Lung (tissue), 12 donors: ENCODE measurements around the gene CACNA1E. TPM values are rescaled to one million over a fixed set of nuclear protein-coding genes. Genes with fewer than 3 reads are reported as not detected.
"Not testable (repeated sequence)": the region's sequence is repeated elsewhere in the genome, so short reads cannot be mapped to it uniquely, and the experiment has no call there.

ENCODE experiments used
- ATAC-seq: fragments of 200-7000 bp; cut with Tn5 transposase; one replicate; pipeline ENCODE4 v1.9.1; 2020; ENCODE audit warnings: moderate number of reproducible peaks; ENCODE audit not compliant: insufficient read depth, low FRiP score
- DNase-seq, 3 donors: peaks; one replicate each; pipeline ENCODE4 v3.0.0-alpha.2; 2013 to 2017
- H3K27ac ChIP-seq, 2 donors: one replicate each; pipeline ENCODE4 v1.5.1; 2013; ENCODE audit warnings: mild to moderate bottlenecking in 2 of 2, moderate library complexity in 2 of 2, control low read depth in 1 of 2, inconsistent platforms in 1 of 2, low read depth in 1 of 2, low read length in 1 of 2
- H3K27me3 ChIP-seq, 3 donors: one replicate each; pipeline ENCODE4 v1.5.1; 2013; ENCODE audit warnings: low read length in 2 of 3; ENCODE audit not compliant: control insufficient read depth in 3 of 3, insufficient read depth in 3 of 3
- H3K36me3 ChIP-seq, 4 donors: one replicate each; pipeline ENCODE4 v1.5.1; 2013; ENCODE audit warnings: low read length in 4 of 4, mild to moderate bottlenecking in 1 of 4, moderate library complexity in 1 of 4; ENCODE audit not compliant: control insufficient read depth in 4 of 4, insufficient read depth in 4 of 4
- H3K4me1 ChIP-seq, 5 donors: one replicate each; pipeline ENCODE4 v1.5.1; 2013; ENCODE audit warnings: low read length in 5 of 5, mild to moderate bottlenecking in 2 of 5, moderate library complexity in 1 of 5; ENCODE audit not compliant: control insufficient read depth in 5 of 5, insufficient read depth in 5 of 5
- H3K4me3 ChIP-seq: one replicate; pipeline ENCODE4 v1.5.1; 2013; ENCODE audit warnings: mild to moderate bottlenecking, control low read depth, moderate library complexity
- H3K9ac ChIP-seq, 2 donors: one replicate each; pipeline ENCODE4 v1.5.1; 2013; ENCODE audit warnings: low read length in 2 of 2, control low read depth in 1 of 2; ENCODE audit not compliant: insufficient read depth in 1 of 2
- H3K9me3 ChIP-seq, 4 donors: one replicate each; pipeline ENCODE4 v1.5.1; 2013; ENCODE audit warnings: low read length in 3 of 4, mild to moderate bottlenecking in 1 of 4, moderate library complexity in 1 of 4; ENCODE audit not compliant: control insufficient read depth in 4 of 4, insufficient read depth in 3 of 4
- CTCF ChIP-seq: IDR thresholded peaks from 2 replicates; pipeline ENCODE4 v1.5.1; 2012; ENCODE audit warnings: mild to moderate bottlenecking; ENCODE audit errors: control extremely low read depth, extremely low read depth
- WGBS, 2 donors: extraction: QIAGEN DNeasy Blood & Tissue Kit; methylation state at CpG; one replicate each; pipeline ENCODE4 v1.1.7; 2013; 5-methylcytosine and 5-hydroxymethylcytosine counted together
- polyA plus RNA-seq, 2 donors: library from polyadenylated mRNA; stranded (reverse); fragments of 200-250 nt; gene quantifications; one replicate each; pipeline ENCODE4 v1.2.1, GENCODE V29; 2013
- total RNA-seq, 2 donors: library from RNA; depleted of rRNA in 1 of 2; stranded (reverse); fragments of >200 nt in 1 of 2; gene quantifications; one replicate each; pipeline ENCODE4 v1.2.1, GENCODE V29; 2014 to 2021
- donor health status: control.
- donor health status: control.
- donor health status: Bipolar disorder and iron deficiency.
- donor health status: healthy.
- donor health status: DM: yes; HTN: yes; CAD: no.

Gene CACNA1E
- total and polyA plus RNA-seq, 4 donors = 0.02 to 1.4 (median 0.80) TPM

DNA sequence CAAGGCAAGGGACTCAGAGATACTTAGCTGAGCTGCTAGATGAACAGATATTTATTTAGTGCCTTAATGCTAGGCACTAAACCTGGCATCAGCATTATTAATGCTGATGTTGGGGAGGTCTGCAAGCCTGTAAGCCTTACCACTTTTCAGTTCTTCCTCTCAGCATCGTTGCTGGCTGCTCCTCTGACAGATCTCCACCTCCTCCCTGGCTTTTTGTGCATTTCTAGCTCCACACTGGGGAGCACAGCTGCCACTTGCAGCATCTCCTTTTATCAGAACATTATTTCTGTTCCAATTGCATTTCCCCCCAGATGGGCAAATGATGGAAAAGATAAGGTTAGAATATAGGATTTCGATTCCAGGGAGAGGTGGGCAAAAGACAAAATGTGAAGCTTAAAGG is 34.8 kb downstream of the CACNA1E start:
- Histone ChIP-seq H3K4me1 (no peaks in the 10 kb centered on the region), H3K27ac (no peak overlapping the region), H3K4me3 (no peak overlapping the region), H3K27me3 (no peaks in the 10 kb centered on the region), H3K9ac (no peak overlapping the region), H3K9me3 (no peaks in the 10 kb centered on the region), H3K36me3 (no peaks in the 10 kb centered on the region)
- no peak for TF ChIP-seq CTCF
- ATAC-seq (no peak), DNase-seq (no peak)
- 63 to 66% methylated on average over 2 of the region's 2 CpGs for WGBS, 2 donors

DNA sequence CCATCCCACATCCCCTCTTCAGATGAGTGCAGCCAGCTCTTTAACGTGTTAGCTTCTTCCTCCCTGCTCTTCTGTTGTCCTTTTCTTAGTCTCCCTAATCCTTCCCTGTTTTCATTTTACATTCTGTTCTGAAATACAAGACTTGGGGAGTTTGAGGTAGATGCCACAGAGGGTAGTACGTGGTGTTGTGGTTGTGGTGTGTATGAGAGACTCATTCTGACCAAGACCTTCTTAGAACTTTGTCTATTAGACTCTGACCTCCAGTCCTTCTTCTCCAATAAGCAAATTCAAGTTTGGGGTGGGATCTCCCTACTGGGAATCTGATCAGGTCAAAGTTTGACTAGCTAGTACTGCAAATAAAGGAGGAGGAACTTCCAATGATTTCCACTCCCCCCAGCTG is 39.5 kb downstream of the CACNA1E start:
- Histone ChIP-seq H3K36me3 (no peaks in the 10 kb centered on the region), H3K27ac (no peak overlapping the region), H3K4me3 (no peak overlapping the region), H3K4me1 (no peaks in the 10 kb centered on the region), H3K9ac (no peak overlapping the region), H3K27me3 (no peaks in the 10 kb centered on the region), H3K9me3 (no peaks in the 10 kb centered on the region)
- ATAC-seq = no peak
- no peak for TF ChIP-seq CTCF
- no peak for DNase-seq
- 67 to 78% methylated on average over 2 of the region's 2 CpGs for WGBS, 2 donors

DNA sequence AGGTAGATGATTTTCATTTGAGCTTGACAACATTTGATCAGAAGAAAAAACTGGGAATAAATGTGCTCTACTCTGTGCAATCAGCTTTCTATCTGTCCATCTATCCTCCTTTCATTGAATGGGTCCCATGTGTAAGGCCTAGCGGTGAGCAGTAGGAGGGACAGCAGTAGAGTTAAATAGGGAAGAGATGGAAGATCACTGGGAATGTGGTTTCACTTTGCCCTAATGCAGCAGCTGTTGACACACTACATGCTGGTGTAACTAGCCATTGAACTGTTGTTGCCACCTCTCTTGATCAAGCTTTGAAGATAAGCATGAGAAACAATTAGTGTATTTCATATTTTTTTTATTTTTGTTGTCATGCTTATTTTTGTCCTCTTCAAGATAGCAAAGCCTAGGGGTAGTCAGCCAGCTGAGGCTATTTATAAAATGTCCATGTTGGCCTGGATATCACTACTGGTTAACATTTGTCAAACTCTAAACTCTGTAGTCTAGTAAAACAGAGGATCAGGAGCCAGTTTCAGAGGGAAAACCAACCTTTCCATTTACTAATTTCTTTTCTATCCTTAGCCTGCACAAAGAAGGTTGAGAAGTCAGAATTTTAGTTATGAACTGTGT is 41.9 kb downstream of the CACNA1E start:
- 93 to 95% methylated on average over 1 of the region's 1 CpG for WGBS, 2 donors
- Histone ChIP-seq H3K27ac (no peak overlapping the region), H3K4me1 (no peaks in the 10 kb centered on the region), H3K9ac (no peak overlapping the region), H3K27me3 (no peaks in the 10 kb centered on the region), H3K9me3 (peaks cover 0 to 5% (median 0%) of the 10 kb centered on the region in 4 donors), H3K36me3 (no peaks in the 10 kb centered on the region), H3K4me3 (no peak overlapping the region)
- TF ChIP-seq CTCF = no peak
- DNase-seq (no peak), ATAC-seq (no peak)

GRCh38 chr1:181528241-181528640 is 44.9 kb downstream of the CACNA1E start:
- H3K36me3 ChIP-seq, ATAC-seq, H3K27ac ChIP-seq, H3K27me3 ChIP-seq, H3K9me3 ChIP-seq, DNase-seq, H3K9ac ChIP-seq, H3K4me1 ChIP-seq, H3K4me3 ChIP-seq: not testable (repeated sequence)
